Smooth muscle cell (in vitro differentiated cells): ENCODE measurements around the gene MGMT. TPM values are rescaled to one million over a fixed set of nuclear protein-coding genes. Genes with fewer than 3 reads are reported as not detected.

Experiments used
- DNase-seq: peaks from one replicate; lab custom pipeline; 2025; ENCODE audit not compliant: unreplicated experiment; lab: John Stamatoyannopoulos, UW
- H2AFZ ChIP-seq: fragments of 200-600 bp; sonication (generic); 2 replicates; pipeline ENCODE4 v1.6.0; 2016; ENCODE audit warnings: antibody characterized with exemption, low read depth, mild to moderate bottlenecking
- H3F3A ChIP-seq: fragments of 200-600 bp; sonication (generic); 2 replicates; pipeline ENCODE4 v1.6.0; 2017; ENCODE audit warnings: antibody characterized with exemption, low read depth
- H3K27ac ChIP-seq: fragments of 200-600 bp; sonication (generic); 2 replicates; pipeline ENCODE4 v1.5.1; 2016; ENCODE audit warnings: low read depth, mild to moderate bottlenecking
- H3K27me3 ChIP-seq: fragments of 200-600 bp; sonication (generic); 2 replicates; pipeline ENCODE4 v1.6.1; 2016; ENCODE audit warnings: low read depth, mild to moderate bottlenecking
- H3K36me3 ChIP-seq: fragments of 200-600 bp; sonication (generic); 2 replicates; pipeline ENCODE4 v1.5.1; 2016; ENCODE audit warnings: low read depth
- H3K4me1 ChIP-seq: fragments of 200-600 bp; sonication (generic); 2 replicates; pipeline ENCODE4 v1.5.1; 2016; ENCODE audit warnings: low read depth
- H3K4me2 ChIP-seq: fragments of 200-600 bp; sonication (generic); 2 replicates; pipeline ENCODE4 v1.6.0; 2016; ENCODE audit warnings: mild to moderate bottlenecking
- H3K4me3 ChIP-seq: fragments of 200-600 bp; sonication (generic); 2 replicates; pipeline ENCODE4 v1.5.1; 2016; ENCODE audit warnings: mild to moderate bottlenecking
- H3K79me2 ChIP-seq: fragments of 200-600 bp; sonication (generic); 2 replicates; pipeline ENCODE4 v1.6.0; 2016; ENCODE audit warnings: low read depth, mild to moderate bottlenecking
- H3K9ac ChIP-seq: fragments of 200-600 bp; sonication (generic); 2 replicates; pipeline ENCODE4 v1.6.0; 2016; ENCODE audit warnings: low read depth
- H3K9me3 ChIP-seq: fragments of 200-600 bp; sonication (generic); replicated peaks from 2 replicates; pipeline ENCODE4 v1.5.1; 2016; ENCODE audit warnings: low read depth
- H4K20me1 ChIP-seq: fragments of 200-600 bp; sonication (generic); 2 replicates; pipeline ENCODE4 v1.6.0; 2016; ENCODE audit warnings: low read depth
- CTCF ChIP-seq: fragments of 200-600 bp; sonication (generic); IDR thresholded peaks from 2 replicates; pipeline ENCODE4 v1.5.1; 2017; ENCODE audit warnings: borderline replicate concordance, mild to moderate bottlenecking, antibody characterized with exemption; ENCODE audit not compliant: insufficient read depth, poor library complexity, severe bottlenecking
- WGBS: methylation state at CpG from one replicate; pipeline ENCODE4 v1.1.7; 2016; ENCODE audit warnings: low lambda C conversion rate; 5-methylcytosine and 5-hydroxymethylcytosine counted together
- polyA plus RNA-seq: library from polyadenylated mRNA; unstranded; fragments of >200 nt; fragmentation: Nextera tagmentation; extraction: Ambion mirVana; gene quantifications from 2 replicates; pipeline ENCODE4 v1.2.1, GENCODE V29; 2016
- total RNA-seq: library from RNA; depleted of rRNA; stranded (reverse); fragments of >200 nt; gene quantifications from 2 replicates; pipeline ENCODE4 v1.2.3, GENCODE V29; 2014

Gene MGMT
- total and polyA plus RNA-seq, 2 experiments from 2014 or later = 21.0 to 33.0 TPM

DNA sequence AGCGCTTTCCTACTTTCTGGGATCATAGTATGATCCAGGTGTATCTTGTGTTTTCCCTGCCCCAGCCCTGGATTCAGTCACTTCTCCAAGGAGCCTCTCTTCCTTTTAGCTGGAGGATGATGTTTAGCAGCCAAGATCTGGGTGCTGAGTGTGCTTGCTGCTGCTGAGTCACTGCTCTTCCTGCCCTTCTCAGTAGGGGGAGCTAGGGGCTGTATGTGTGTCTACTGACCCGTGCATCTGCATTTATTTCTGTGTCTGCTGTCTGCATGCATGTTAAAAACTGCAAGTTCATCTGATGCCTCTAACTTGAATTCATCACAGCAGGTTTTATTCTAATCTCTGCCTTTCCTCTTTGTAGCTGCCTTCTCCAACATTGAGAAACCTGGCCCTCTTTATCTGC, 31.6 kb downstream of the MGMT start:
- Histone ChIP-seq H3K4me3 (no peak overlapping the region), H3K27me3 (no peaks in the 10 kb centered on the region), H4K20me1 (peaks cover 6% of the 10 kb centered on the region), H3K9me3 (no peaks in the 10 kb centered on the region), H3F3A (peaks cover 10% of the 10 kb centered on the region), H3K36me3 (no peaks in the 10 kb centered on the region), H3K9ac (no peak overlapping the region), H3K79me2 (no peaks in the 10 kb centered on the region), H3K27ac (no peak overlapping the region), H2AFZ (no peak overlapping the region), H3K4me1 (peaks cover 23% of the 10 kb centered on the region), H3K4me2 (no peak overlapping the region)
- WGBS = 94% methylated on average over 2 of the region's 2 CpGs
- TF ChIP-seq CTCF = no peak
- no peak for DNase-seq

GRCh38 chr10:129500617-129501339, 33.7 kb downstream of the MGMT start:
- 88% methylated on average over 9 of the region's 9 CpGs for WGBS
- no peak for DNase-seq
- Histone ChIP-seq H3K4me1 (peaks cover 7% of the 10 kb centered on the region), H3K9me3 (no peaks in the 10 kb centered on the region), H3K9ac (no peak overlapping the region), H3K4me2 (no peak overlapping the region), H3F3A (no peaks in the 10 kb centered on the region), H4K20me1 (peaks cover 4% of the 10 kb centered on the region), H3K36me3 (no peaks in the 10 kb centered on the region), H3K27ac (no peak overlapping the region), H2AFZ (no peak overlapping the region), H3K4me3 (no peak overlapping the region), H3K79me2 (no peaks in the 10 kb centered on the region), H3K27me3 (no peaks in the 10 kb centered on the region)
- no peak for TF ChIP-seq CTCF

- 94% methylated on average over 18 of the region's 18 CpGs for WGBS
- H3K4me2 ChIP-seq = no peak overlapping the region
- H2AFZ ChIP-seq = no peak overlapping the region
- no peaks in the 10 kb centered on the region for H3F3A ChIP-seq
- H3K4me1 ChIP-seq = no peaks in the 10 kb centered on the region
- H3K9ac ChIP-seq = no peak overlapping the region
- no peak for DNase-seq
- H3K4me3 ChIP-seq = no peak overlapping the region
- no peaks in the 10 kb centered on the region for H3K27me3 ChIP-seq
- no peaks in the 10 kb centered on the region for H3K9me3 ChIP-seq
- H3K79me2 ChIP-seq = no peaks in the 10 kb centered on the region
- H3K27ac ChIP-seq = no peak overlapping the region
- TF ChIP-seq CTCF = no peak
- H3K36me3 ChIP-seq = no peaks in the 10 kb centered on the region
- no peaks in the 10 kb centered on the region for H4K20me1 ChIP-seq
Measured at GRCh38 chr10:129501652-129502436, 34.8 kb downstream of the MGMT start.
